GM21737 (cell line): Measurements from ENCODE around the gene ATP6V1E1.
"Not testable (repeated sequence)": the region's sequence is repeated elsewhere in the genome, so short reads cannot be mapped to it uniquely, and the experiment has no call there.

ENCODE experiments used
- ATAC-seq: cut with Tn5 transposase; IDR thresholded peaks from one replicate; pipeline ENCODE4 v1.9.1; 2021; ENCODE audit warnings: mild to moderate bottlenecking, moderate library complexity; ENCODE audit not compliant: unreplicated experiment

Gene ATP6V1E1

GRCh38 chr22:17583151-17583550 is 45.4 kb downstream of the ATP6V1E1 start:
- ATAC-seq, result no peak

GRCh38 chr22:17581631-17582030 is 46.9 kb downstream of the ATP6V1E1 start:
- ATAC-seq, result no peak

GRCh38 chr22:17581056-17581455 is 47.5 kb downstream of the ATP6V1E1 start:
- no peak for ATAC-seq

GRCh38 chr22:17580441-17581031 is 48.0 kb downstream of the ATP6V1E1 start:
- no peak for ATAC-seq

GRCh38 chr22:17579535-17579981 is 49.0 kb downstream of the ATP6V1E1 start:
- ATAC-seq, result no peak

GRCh38 chr22:17578136-17578754 is 50.3 kb downstream of the ATP6V1E1 start:
- ATAC-seq, result no peak

GRCh38 chr22:17576470-17576869 is 52.1 kb downstream of the ATP6V1E1 start:
- no peak for ATAC-seq

- no peak for ATAC-seq
Measured at GRCh38 chr22:17575681-17576080, 52.9 kb downstream of the ATP6V1E1 start.

GRCh38 chr22:17575151-17575550 is 53.4 kb downstream of the ATP6V1E1 start:
- no peak for ATAC-seq

- no peak for ATAC-seq
Measured at GRCh38 chr22:17570851-17571631, 57.5 kb downstream of the ATP6V1E1 start.

GRCh38 chr22:17569971-17570511 is 58.5 kb downstream of the ATP6V1E1 start:
- no peak for ATAC-seq

- no peak for ATAC-seq
Measured at GRCh38 chr22:17566776-17567175, 61.8 kb downstream of the ATP6V1E1 start.

- ATAC-seq, result not testable (repeated sequence)
Measured at GRCh38 chr22:17566016-17566687, 62.4 kb downstream of the ATP6V1E1 start.

GRCh38 chr22:17563936-17564391 is 64.6 kb downstream of the ATP6V1E1 start:
- no peak for ATAC-seq

GRCh38 chr22:17562906-17563870 is 65.4 kb downstream of the ATP6V1E1 start, which contains the start of gene SLC25A18:
TSS of gene SLC25A18 (plus strand) at chr22:17563498. CDS start at chr22:17579945, 16,447 bp downstream.
- no peak for ATAC-seq

GRCh38 chr22:17559188-17559587 is 69.4 kb downstream of the ATP6V1E1 start:
- no peak for ATAC-seq

GRCh38 chr22:17554814-17555213 is 73.7 kb downstream of the ATP6V1E1 start:
- ATAC-seq, result no peak

GRCh38 chr22:17552737-17553136 is 75.8 kb downstream of the ATP6V1E1 start:
- no peak for ATAC-seq

- ATAC-seq, result no peak
Measured at GRCh38 chr22:17549655-17550054, 78.9 kb downstream of the ATP6V1E1 start.

GRCh38 chr22:17549183-17549582 is 79.4 kb downstream of the ATP6V1E1 start:
- ATAC-seq, result no peak
